Mesendoderm (in vitro differentiated cells): ENCODE results near the gene AFAP1L1.

Source experiments
- DNase-seq: peaks from one replicate; pipeline ENCODE4 v3.0.0; 2013
- H2AK5ac ChIP-seq: 2 replicates; pipeline ENCODE4 v1.6.1; 2013; ENCODE audit warnings: low read length, inconsistent platforms
- H2BK120ac ChIP-seq: 2 replicates; pipeline ENCODE4 v1.6.1; 2013; ENCODE audit warnings: low read depth, mild to moderate bottlenecking, low read length, moderate library complexity, mixed read lengths
- H2BK15ac ChIP-seq: replicated peaks from 2 replicates; pipeline ENCODE4 v1.6.1; 2013; ENCODE audit warnings: low read depth, mild to moderate bottlenecking, moderate library complexity
- H2BK5ac ChIP-seq: 2 replicates; pipeline ENCODE4 v1.6.1; 2013; ENCODE audit warnings: low read length, inconsistent platforms
- H3K18ac ChIP-seq: 2 replicates; pipeline ENCODE4 v1.6.1; 2013; ENCODE audit warnings: mild to moderate bottlenecking, low read length, mixed read lengths
- H3K23ac ChIP-seq: one replicate; pipeline ENCODE4 v1.6.1; 2013; ENCODE audit warnings: low read length
- H3K27ac ChIP-seq: 2 replicates; pipeline ENCODE4 v1.5.1; 2013; ENCODE audit warnings: low read depth, mild to moderate bottlenecking, inconsistent platforms, low read length, moderate library complexity
- H3K27me3 ChIP-seq: 2 replicates; pipeline ENCODE4 v1.6.1; 2013; ENCODE audit warnings: low read length, control low read depth, mild to moderate bottlenecking, inconsistent platforms; ENCODE audit not compliant: insufficient read depth, poor library complexity
- H3K36me3 ChIP-seq: 2 replicates; pipeline ENCODE4 v1.6.1; 2013; ENCODE audit warnings: low read length, inconsistent platforms; ENCODE audit not compliant: control insufficient read depth, insufficient read depth
- H3K4ac ChIP-seq: one replicate; pipeline ENCODE4 v1.6.1; 2013; ENCODE audit warnings: low read depth, mild to moderate bottlenecking, low read length, moderate library complexity
- H3K4me1 ChIP-seq: 2 replicates; pipeline ENCODE4 v1.6.1; 2013; ENCODE audit warnings: low read depth, low read length, inconsistent platforms; ENCODE audit not compliant: control insufficient read depth
- H3K4me2 ChIP-seq: 2 replicates; pipeline ENCODE4 v1.6.1; 2013; ENCODE audit warnings: low read length
- H3K4me3 ChIP-seq: 2 replicates; pipeline ENCODE4 v1.5.1; 2013; ENCODE audit warnings: mild to moderate bottlenecking, low read length
- H3K56ac ChIP-seq: one replicate; pipeline ENCODE4 v1.6.1; 2013; ENCODE audit warnings: low read length
- H3K79me1 ChIP-seq: 2 replicates; pipeline ENCODE4 v1.6.1; 2013; ENCODE audit warnings: low read length, inconsistent platforms
- H3K79me2 ChIP-seq: 2 replicates; pipeline ENCODE4 v1.6.1; 2013; ENCODE audit warnings: mild to moderate bottlenecking, low read length; ENCODE audit not compliant: control insufficient read depth, insufficient read depth
- H3K9ac ChIP-seq: 2 replicates; pipeline ENCODE4 v1.6.1; 2013; ENCODE audit warnings: low read length, inconsistent platforms
- H4K5ac ChIP-seq: one replicate; pipeline ENCODE4 v1.6.1; 2013; ENCODE audit warnings: low read length
- H4K8ac ChIP-seq: one replicate; pipeline ENCODE4 v1.6.1; 2013; ENCODE audit warnings: low read depth, mild to moderate bottlenecking, control low read depth, low read length, moderate library complexity
- WGBS: extraction: QIAGEN DNeasy Blood & Tissue Kit; methylation state at CpG from one replicate; pipeline ENCODE4 v1.1.7; 2013; ENCODE audit warnings: low lambda C conversion rate, missing lambda C conversion rate; ENCODE audit not compliant: insufficient coverage; ENCODE audit errors: extremely low coverage; 5-methylcytosine and 5-hydroxymethylcytosine counted together

Gene AFAP1L1

DNA sequence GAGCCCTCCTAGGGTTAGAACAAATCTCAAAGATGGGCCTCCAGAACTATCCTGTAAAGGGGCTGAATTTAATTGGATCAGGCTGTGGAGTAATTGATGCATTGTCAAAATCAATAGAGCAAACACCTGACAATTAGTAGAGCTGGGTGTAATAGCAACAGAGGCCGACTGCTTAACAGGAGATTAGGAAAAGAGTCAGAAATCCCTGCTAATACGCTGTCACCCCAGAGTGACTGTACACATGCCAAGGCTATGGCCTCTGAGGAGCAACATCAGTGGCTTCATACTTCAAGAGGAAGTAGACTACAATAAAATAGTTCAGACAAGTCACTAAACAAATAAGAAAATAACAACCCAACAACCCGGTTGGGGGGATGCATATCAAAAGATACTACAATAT is 55.0 kb downstream of the AFAP1L1 start:
- H3K4me1 ChIP-seq, result no peaks in the 10 kb centered on the region
- H2BK120ac ChIP-seq, result no peak overlapping the region
- H3K4ac ChIP-seq, result no peak overlapping the region
- no peak overlapping the region for H4K5ac ChIP-seq
- H3K79me2 ChIP-seq, result no peaks in the 10 kb centered on the region
- H3K18ac ChIP-seq, result no peak overlapping the region
- no peaks in the 10 kb centered on the region for H3K27me3 ChIP-seq
- H2BK15ac ChIP-seq, result no peak overlapping the region
- H3K4me2 ChIP-seq, result no peak overlapping the region
- H3K9ac ChIP-seq, result no peak overlapping the region
- H2BK5ac ChIP-seq, result no peak overlapping the region
- H3K4me3 ChIP-seq, result no peak overlapping the region
- no peaks in the 10 kb centered on the region for H3K36me3 ChIP-seq
- no peak overlapping the region for H2AK5ac ChIP-seq
- no peak overlapping the region for H3K27ac ChIP-seq
- no peak overlapping the region for H3K56ac ChIP-seq
- H3K79me1 ChIP-seq, result no peaks in the 10 kb centered on the region
- no peak overlapping the region for H3K23ac ChIP-seq
- DNase-seq, result no peak
- no CpG with 5 or more reads among the region's 3 CpGs for WGBS
- peak overlapping the region; percentile 56 for H4K8ac ChIP-seq

- H3K4me3 ChIP-seq, result no peak overlapping the region
- no peak overlapping the region for H3K23ac ChIP-seq
- no peaks in the 10 kb centered on the region for H3K79me2 ChIP-seq
- no peaks in the 10 kb centered on the region for H3K27me3 ChIP-seq
- no peaks in the 10 kb centered on the region for H3K36me3 ChIP-seq
- H3K4ac ChIP-seq, result no peak overlapping the region
- no peak for DNase-seq
- H3K4me2 ChIP-seq, result no peak overlapping the region
- H4K8ac ChIP-seq, result no peak overlapping the region
- H3K27ac ChIP-seq, result no peak overlapping the region
- H3K4me1 ChIP-seq, result no peaks in the 10 kb centered on the region
- no peak overlapping the region for H3K56ac ChIP-seq
- H2AK5ac ChIP-seq, result no peak overlapping the region
- no peak overlapping the region for H2BK5ac ChIP-seq
- no peak overlapping the region for H3K18ac ChIP-seq
- H3K9ac ChIP-seq, result no peak overlapping the region
- H3K79me1 ChIP-seq, result no peaks in the 10 kb centered on the region
- no peak overlapping the region for H2BK15ac ChIP-seq
- no peak overlapping the region for H4K5ac ChIP-seq
- no peak overlapping the region for H2BK120ac ChIP-seq
- WGBS, result no CpG with 5 or more reads among the region's 5 CpGs
Observed at GRCh38 chr5:149328177-149328576, 56.5 kb downstream of the AFAP1L1 start.

GRCh38 chr5:149333711-149334443 is 62.2 kb downstream of the AFAP1L1 start:
- Histone ChIP-seq H2BK120ac (no peak overlapping the region), H4K5ac (no peak overlapping the region), H3K23ac (no peak overlapping the region), H3K79me1 (no peaks in the 10 kb centered on the region), H3K4me1 (no peaks in the 10 kb centered on the region), H3K56ac (no peak overlapping the region), H3K18ac (no peak overlapping the region), H3K4ac (no peak overlapping the region), H3K27me3 (no peaks in the 10 kb centered on the region), H3K9ac (no peak overlapping the region), H3K27ac (no peak overlapping the region), H3K4me3 (no peak overlapping the region), H3K79me2 (no peaks in the 10 kb centered on the region), H4K8ac (no peak overlapping the region), H2BK5ac (no peak overlapping the region), H3K36me3 (no peaks in the 10 kb centered on the region), H3K4me2 (no peak overlapping the region), H2BK15ac (no peak overlapping the region), H2AK5ac (no peak overlapping the region)
- DNase-seq, result no peak
- no CpG with 5 or more reads among the region's 2 CpGs for WGBS

- Histone ChIP-seq H2BK120ac (no peak overlapping the region), H4K5ac (no peak overlapping the region), H3K4me3 (no peak overlapping the region), H3K56ac (no peak overlapping the region), H4K8ac (no peak overlapping the region), H3K4ac (no peak overlapping the region), H3K4me1 (no peaks in the 10 kb centered on the region), H2BK15ac (no peak overlapping the region), H3K9ac (no peak overlapping the region), H3K79me2 (no peaks in the 10 kb centered on the region), H3K18ac (no peak overlapping the region), H2AK5ac (no peak overlapping the region), H2BK5ac (no peak overlapping the region), H3K79me1 (no peaks in the 10 kb centered on the region), H3K36me3 (no peaks in the 10 kb centered on the region), H3K4me2 (no peak overlapping the region), H3K27me3 (no peaks in the 10 kb centered on the region), H3K27ac (no peak overlapping the region), H3K23ac (no peak overlapping the region)
- WGBS, result no CpG with 5 or more reads among the region's 4 CpGs
- no peak for DNase-seq
Observed at GRCh38 chr5:149337736-149338135, 66.1 kb downstream of the AFAP1L1 start.

- Histone ChIP-seq H3K4me3 (no peak overlapping the region), H2BK120ac (no peak overlapping the region), H3K56ac (no peak overlapping the region), H2BK5ac (no peak overlapping the region), H3K4me2 (no peak overlapping the region), H3K4ac (no peak overlapping the region), H2AK5ac (no peak overlapping the region), H3K23ac (no peak overlapping the region), H4K5ac (no peak overlapping the region), H3K27me3 (no peaks in the 10 kb centered on the region), H3K4me1 (no peaks in the 10 kb centered on the region), H3K36me3 (no peaks in the 10 kb centered on the region), H3K18ac (no peak overlapping the region), H3K79me1 (no peaks in the 10 kb centered on the region), H3K79me2 (no peaks in the 10 kb centered on the region), H4K8ac (no peak overlapping the region), H3K27ac (no peak overlapping the region), H3K9ac (no peak overlapping the region), H2BK15ac (no peak overlapping the region)
- no peak for DNase-seq
- WGBS, result no CpG with 5 or more reads among the region's 1 CpG
Observed at GRCh38 chr5:149338364-149338763, 66.7 kb downstream of the AFAP1L1 start.

DNA sequence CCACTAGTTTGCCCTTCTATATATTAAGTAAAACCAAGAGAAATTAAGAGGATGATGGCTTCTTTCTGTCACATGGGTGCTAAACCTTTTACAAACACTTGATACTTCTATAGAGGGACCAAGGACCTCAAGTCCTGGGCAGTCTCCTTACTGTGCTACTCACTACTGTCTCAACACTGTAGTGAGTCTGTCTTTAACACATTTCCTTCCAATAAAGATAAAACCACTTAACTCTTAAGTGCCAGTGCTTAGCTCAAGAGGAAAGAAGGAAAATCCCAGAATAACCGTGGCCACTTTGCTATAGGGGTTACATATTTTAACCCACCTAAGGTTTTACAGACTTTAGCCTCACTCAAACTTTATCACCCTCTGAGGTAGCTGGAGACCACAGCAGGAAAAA is 69.3 kb downstream of the AFAP1L1 start:
- Histone ChIP-seq H2AK5ac (no peak overlapping the region), H4K8ac (no peak overlapping the region), H3K4me2 (no peak overlapping the region), H3K18ac (no peak overlapping the region), H3K56ac (no peak overlapping the region), H3K4me1 (no peaks in the 10 kb centered on the region), H3K4ac (no peak overlapping the region), H2BK15ac (no peak overlapping the region), H3K23ac (no peak overlapping the region), H3K4me3 (no peak overlapping the region), H3K79me1 (peaks cover 3% of the 10 kb centered on the region), H3K27ac (no peak overlapping the region), H3K9ac (no peak overlapping the region), H3K36me3 (no peaks in the 10 kb centered on the region), H2BK120ac (no peak overlapping the region), H3K79me2 (peaks cover 4% of the 10 kb centered on the region), H3K27me3 (no peaks in the 10 kb centered on the region), H2BK5ac (no peak overlapping the region), H4K5ac (no peak overlapping the region)
- DNase-seq, result no peak
- no CpG with 5 or more reads among the region's 1 CpG for WGBS
